Body of pancreas (tissue), 4 donors: ENCODE measurements around the gene MAPK7. TPM values are rescaled to one million over a fixed set of nuclear protein-coding genes. Genes with fewer than 3 reads are reported as not detected.

Experiments used
- ATAC-seq: fragments of 150-250 bp; one replicate; pipeline ENCODE4 v1.9.1; 2016
- DNase-seq, 4 donors: peaks; one replicate each; pipeline ENCODE4 v3.0.0-alpha.2; 2019
- H3K27ac ChIP-seq, 4 donors: fragments of 200-600 bp; sonication (generic); 1 replicate in 3 of 4; 2 replicates in 1 of 4; pipeline versions ENCODE4 v1.5.1 to v1.6.1; 2016 to 2019; ENCODE audit warnings: mild to moderate bottlenecking in 1 of 4, mixed read lengths in 1 of 4, moderate library complexity in 1 of 4
- H3K27me3 ChIP-seq, 2 donors: fragments of 200-600 bp; sonication (generic); one replicate each; pipeline ENCODE4 v1.6.0; 2016; ENCODE audit warnings: mild to moderate bottlenecking in 1 of 2
- H3K36me3 ChIP-seq, 2 donors: fragments of 200-600 bp; sonication (generic); replicated peaks in 1 of 2; 2 replicates each; pipeline ENCODE4 v1.5.1; 2016; ENCODE audit warnings: low read depth in 2 of 2; ENCODE audit not compliant: insufficient read depth in 1 of 2
- H3K4me1 ChIP-seq: fragments of 200-600 bp; sonication (generic); one replicate; pipeline ENCODE4 v1.6.0; 2016
- H3K4me3 ChIP-seq, 2 donors: fragments of 200-600 bp; sonication (generic); 1 replicate in 1 of 2; 2 replicates in 1 of 2; pipeline ENCODE4 v1.5.1; 2016 to 2019
- H3K9me3 ChIP-seq, 3 donors: fragments of 200-600 bp; sonication (generic); 1 replicate in 2 of 3; 2 replicates in 1 of 3; pipeline ENCODE4 v1.5.1; 2016
- CTCF ChIP-seq, 7 experiments: fragments of 450-650 bp in 4 of 7; fragments of 200-600 bp in 3 of 7; sonication (generic) in 3 of 7; IDR thresholded peaks; one replicate each; pipeline ENCODE4 v1.5.1; 2016 to 2019; ENCODE audit warnings: antibody characterized with exemption in 7 of 7
- POLR2A ChIP-seq, 3 donors: fragments of 450-650 bp; IDR thresholded peaks; one replicate each; pipeline ENCODE4 v1.6.1; 2016; ENCODE audit warnings: antibody characterized with exemption in 3 of 3, mild to moderate bottlenecking in 2 of 3
- WGBS, 2 donors: methylation state at CpG; one replicate each; pipeline ENCODE4 v1.1.5; 2017; 5-methylcytosine and 5-hydroxymethylcytosine counted together
- intact Hi-C: fragments of 100-400 bp; cut with DNase I; formaldehyde crosslinking; loops from one replicate; pipeline ENCODE4 v1.15.1; 2023
- total RNA-seq, 2 donors: library from RNA; depleted of rRNA; stranded (reverse); fragments of >200 nt; gene quantifications; one replicate each; pipeline ENCODE4 v1.1.0, GENCODE V29; 2016

Gene MAPK7
- total RNA-seq, 2 donors from 2014 or later: 10.1 to 29.3 TPM

GRCh38 chr17:19382531-19383444 is 4.5 kb downstream of the MAPK7 start:
- intact Hi-C loops: no loop called here
- 89 to 93% methylated on average over 6 to 13 of the region's 13 CpGs for WGBS, 2 donors
- TF ChIP-seq POLR2A (IDR thresholded peaks at IDR 0.05) (no peak), CTCF (IDR thresholded peaks at IDR 0.05) (no peak)
- peaks cover 10% of the 10 kb centered on the region for H3K4me1 ChIP-seq
- H3K27me3 ChIP-seq: no peaks in the 10 kb centered on the region
- H3K4me3 ChIP-seq: no peak overlapping the region
- DNase-seq (peak in 1 of 4 donors; percentile 7), ATAC-seq (no peak)
- H3K27ac ChIP-seq: no peak overlapping the region
- H3K36me3 ChIP-seq: peaks cover 0 to 13% of the 10 kb centered on the region in 2 donors
- no peaks in the 10 kb centered on the region for H3K9me3 ChIP-seq

GRCh38 chr17:19383681-19384470 is 5.6 kb downstream of the MAPK7 start:
- no peaks in the 10 kb centered on the region for H3K9me3 ChIP-seq
- intact Hi-C loops: no loop called here
- DNase-seq: peak in 1 of 4 donors; percentile 15
- no peak overlapping the region for H3K4me3 ChIP-seq
- peaks cover 9% of the 10 kb centered on the region for H3K4me1 ChIP-seq
- H3K27ac ChIP-seq: peak overlapping the region in 1 of 4 donors; percentile 14
- H3K27me3 ChIP-seq: no peaks in the 10 kb centered on the region
- peaks cover 0 to 13% of the 10 kb centered on the region in 2 donors for H3K36me3 ChIP-seq
- no peak for ATAC-seq
- WGBS, 2 donors: 90 to 93% methylated on average over 6 of the region's 6 CpGs
- TF ChIP-seq POLR2A (IDR thresholded peaks at IDR 0.05) (no peak), CTCF (IDR thresholded peaks at IDR 0.05) (no peak)

- H3K27me3 ChIP-seq: no peaks in the 10 kb centered on the region
- H3K4me1 ChIP-seq: no peaks in the 10 kb centered on the region
- H3K4me3 ChIP-seq: no peak overlapping the region
- 73 to 93% methylated on average over 14 to 16 of the region's 16 CpGs for WGBS, 2 donors
- intact Hi-C loops: no loop called here
- DNase-seq (peak in 3 of 4 donors; percentile 47 to 51 (median 51)), ATAC-seq (peak; percentile 16)
- H3K27ac ChIP-seq: peak overlapping the region in 2 of 4 donors; percentile 16 to 39
- peaks cover 0 to 13% of the 10 kb centered on the region in 2 donors for H3K36me3 ChIP-seq
- H3K9me3 ChIP-seq: no peaks in the 10 kb centered on the region
- TF ChIP-seq CTCF (IDR thresholded peaks at IDR 0.05): no peak
- TF ChIP-seq POLR2A (IDR thresholded peaks at IDR 0.05): no peak
Observed at GRCh38 chr17:19384723-19385391, 6.6 kb downstream of the MAPK7 start.

- Histone ChIP-seq H3K27me3 (no peaks in the 10 kb centered on the region), H3K9me3 (no peaks in the 10 kb centered on the region), H3K36me3 (peaks cover 0 to 13% of the 10 kb centered on the region in 2 donors), H3K27ac (peak overlapping the region in 2 of 4 donors; percentile 16 to 39), H3K4me3 (no peak overlapping the region), H3K4me1 (no peaks in the 10 kb centered on the region)
- no peak for TF ChIP-seq POLR2A (IDR thresholded peaks at IDR 0.05)
- no peak for TF ChIP-seq CTCF (IDR thresholded peaks at IDR 0.05)
- peak in 1 of 4 donors; percentile 5 for DNase-seq
- intact Hi-C loops: no loop called here
- WGBS, 2 donors: 89 to 94% methylated on average over 9 of the region's 9 CpGs
- no peak for ATAC-seq
Observed at GRCh38 chr17:19385521-19385983, 7.3 kb downstream of the MAPK7 start.
